C4-2B (cell line): ENCODE measurements around the gene ZNF18.
"Not testable (repeated sequence)": the region's sequence is repeated elsewhere in the genome, so short reads cannot be mapped to it uniquely, and the experiment has no call there.

Experiments
- H3K27ac ChIP-seq: fragments of 450-650 bp; 2 replicates; pipeline ENCODE4 v1.5.1; 2017
- CTCF ChIP-seq: fragments of 450-650 bp; conservative IDR thresholded peaks from 2 replicates; pipeline ENCODE4 v1.5.1; 2017; ENCODE audit warnings: mild to moderate bottlenecking
- ZFX ChIP-seq: fragments of 450-650 bp; IDR thresholded peaks from 2 replicates; pipeline ENCODE4 v1.6.1; 2017

The ZNF18 gene

GRCh38 chr17:11986179-11986941 is 10.9 kb downstream of the ZNF18 start:
- no peak for TF ChIP-seq ZFX
- TF ChIP-seq CTCF, result no peak
- peak overlapping the region; percentile 66; the same call in 1 of the 2 replicates for H3K27ac ChIP-seq

- H3K27ac ChIP-seq, result no peak overlapping the region
- TF ChIP-seq ZFX (no peak), CTCF (no peak)
Measured at GRCh38 chr17:11981862-11982261, 15.4 kb downstream of the ZNF18 start.

GRCh38 chr17:11980813-11981212 is 16.5 kb downstream of the ZNF18 start:
- peak; percentile 59 for TF ChIP-seq CTCF
- no peak for TF ChIP-seq ZFX
- no peak overlapping the region for H3K27ac ChIP-seq

- no peak for TF ChIP-seq CTCF
- no peak for TF ChIP-seq ZFX
- no peak overlapping the region for H3K27ac ChIP-seq
Measured at GRCh38 chr17:11979795-11980194, 17.5 kb downstream of the ZNF18 start.

GRCh38 chr17:11972741-11973140 is 24.5 kb downstream of the ZNF18 start:
- H3K27ac ChIP-seq, result not testable (repeated sequence)

GRCh38 chr17:11969565-11969964 is 27.7 kb downstream of the ZNF18 start:
- TF ChIP-seq ZFX (no peak), CTCF (no peak)
- H3K27ac ChIP-seq, result no peak overlapping the region

- no peak for TF ChIP-seq ZFX
- TF ChIP-seq CTCF, result no peak
- H3K27ac ChIP-seq, result no peak overlapping the region
Measured at GRCh38 chr17:11954936-11955335, 42.3 kb downstream of the ZNF18 start.

GRCh38 chr17:11953924-11954323 is 43.4 kb downstream of the ZNF18 start:
- no peak overlapping the region for H3K27ac ChIP-seq
- TF ChIP-seq CTCF, result no peak
- no peak for TF ChIP-seq ZFX
